ENCODE measurements around the gene ZFAND2A.
"Not testable (repeated sequence)": the region's sequence is repeated elsewhere in the genome, so short reads cannot be mapped to it uniquely, and the experiment has no call there.

The ZFAND2A gene

DNA sequence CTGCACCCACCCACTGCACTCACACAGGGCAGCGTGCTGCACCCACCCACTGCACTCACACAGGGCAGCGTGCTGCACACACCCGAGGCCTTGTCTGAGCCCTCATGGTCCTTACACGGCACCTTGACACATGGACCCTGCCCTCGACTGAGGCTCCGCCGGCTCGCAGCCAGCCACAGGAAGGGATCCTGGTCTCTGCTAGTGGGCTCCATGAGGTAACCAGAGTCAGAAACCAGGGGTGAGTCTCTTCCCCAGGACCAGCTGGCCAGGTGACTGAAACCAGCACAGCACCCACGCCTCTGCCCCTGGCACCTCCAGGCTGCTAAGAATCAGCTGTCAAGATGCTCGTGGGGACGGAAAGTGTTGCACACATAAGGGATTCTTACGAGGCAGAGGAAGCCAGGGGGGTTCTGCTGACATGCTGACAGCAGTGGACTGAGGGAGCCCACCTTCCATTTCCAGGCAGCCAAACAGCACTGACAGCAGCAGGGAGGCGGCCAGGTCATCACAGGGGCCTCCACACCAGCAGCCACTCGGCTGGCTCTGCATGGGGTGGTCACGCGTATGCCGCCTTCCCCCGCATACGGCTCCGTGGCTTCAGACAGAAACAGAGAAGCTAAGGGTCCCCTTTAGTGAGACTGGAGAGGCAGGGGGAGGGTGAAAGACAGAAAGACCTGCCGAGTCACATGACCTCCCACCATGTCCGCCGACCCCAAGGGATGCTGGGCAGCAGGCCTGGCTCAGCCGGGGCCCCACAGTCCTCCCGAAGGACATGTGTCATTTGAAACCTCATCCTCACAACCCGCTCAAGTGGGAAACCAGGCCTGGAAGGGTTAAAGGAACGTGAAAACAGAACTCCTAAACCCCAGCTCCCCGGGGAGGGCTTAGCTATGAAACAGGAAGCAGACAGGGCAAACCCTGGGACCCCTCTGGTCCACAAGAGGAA, 37.8 kb downstream of the ZFAND2A start:
- Histone ChIP-seq H3K36me3 (ENCODE audit: control insufficient read depth, insufficient read depth, low read length) (peaks cover 25% of the 10 kb centered on the region), H3K27ac (ENCODE audit: low read depth, low read length, severe bottlenecking) (no peak overlapping the region), H3K4me1 (ENCODE audit: control insufficient read depth, insufficient read depth, low read length, poor library complexity, severe bottlenecking) (peaks cover 25% of the 10 kb centered on the region), H3K9me3 (ENCODE audit: control insufficient read depth, low read length) (no peaks in the 10 kb centered on the region), H3K4me3 (ENCODE audit: extremely low read depth, insufficient read depth, low read length, poor library complexity, severe bottlenecking) (no peak overlapping the region)
- WGBS, 2 experiments (ENCODE audit: insufficient coverage in 2 of 2), result 78 to 79% methylated on average over 23 to 25 of the region's 28 CpGs

DNA sequence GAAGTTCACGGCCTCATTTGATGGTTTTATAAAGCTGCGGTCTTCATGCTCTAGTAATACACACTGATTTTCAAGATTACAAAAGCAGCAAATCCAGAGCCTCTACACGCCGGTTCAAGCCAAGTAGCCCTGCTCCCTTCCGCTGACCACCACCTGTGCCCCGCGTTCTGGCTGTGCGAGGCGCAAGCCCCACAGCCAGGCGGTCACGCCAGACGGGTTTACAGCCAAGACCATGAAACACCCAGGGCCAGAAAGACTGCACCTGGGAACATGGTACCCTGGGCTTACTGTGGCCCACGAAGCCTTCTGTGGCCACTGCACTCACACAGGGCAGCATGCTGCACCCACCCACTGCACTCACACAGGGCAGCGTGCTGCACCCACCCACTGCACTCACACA, 38.5 kb downstream of the ZFAND2A start:
- H3K27ac ChIP-seq (ENCODE audit: low read depth, low read length, severe bottlenecking), result no peak overlapping the region
- WGBS, 2 experiments (ENCODE audit: insufficient coverage in 2 of 2), result 94% methylated on average over 12 of the region's 14 CpGs
- peaks cover 25% of the 10 kb centered on the region for H3K4me1 ChIP-seq (ENCODE audit: control insufficient read depth, insufficient read depth, low read length, poor library complexity, severe bottlenecking)
- H3K36me3 ChIP-seq (ENCODE audit: control insufficient read depth, insufficient read depth, low read length), result peaks cover 18% of the 10 kb centered on the region
- no peaks in the 10 kb centered on the region for H3K9me3 ChIP-seq (ENCODE audit: control insufficient read depth, low read length)
- no peak overlapping the region for H3K4me3 ChIP-seq (ENCODE audit: extremely low read depth, insufficient read depth, low read length, poor library complexity, severe bottlenecking)

GRCh38 chr7:1120791-1121190, 39.2 kb downstream of the ZFAND2A start:
- Histone ChIP-seq H3K27ac (ENCODE audit: low read depth, low read length, severe bottlenecking) (no peak overlapping the region), H3K36me3 (ENCODE audit: control insufficient read depth, insufficient read depth, low read length) (peaks cover 12% of the 10 kb centered on the region), H3K4me3 (ENCODE audit: extremely low read depth, insufficient read depth, low read length, poor library complexity, severe bottlenecking) (no peak overlapping the region), H3K4me1 (ENCODE audit: control insufficient read depth, insufficient read depth, low read length, poor library complexity, severe bottlenecking) (peaks cover 25% of the 10 kb centered on the region), H3K9me3 (ENCODE audit: control insufficient read depth, low read length) (no peaks in the 10 kb centered on the region)
- WGBS, 2 experiments (ENCODE audit: insufficient coverage in 2 of 2), result 91 to 95% methylated on average over 22 of the region's 22 CpGs

DNA sequence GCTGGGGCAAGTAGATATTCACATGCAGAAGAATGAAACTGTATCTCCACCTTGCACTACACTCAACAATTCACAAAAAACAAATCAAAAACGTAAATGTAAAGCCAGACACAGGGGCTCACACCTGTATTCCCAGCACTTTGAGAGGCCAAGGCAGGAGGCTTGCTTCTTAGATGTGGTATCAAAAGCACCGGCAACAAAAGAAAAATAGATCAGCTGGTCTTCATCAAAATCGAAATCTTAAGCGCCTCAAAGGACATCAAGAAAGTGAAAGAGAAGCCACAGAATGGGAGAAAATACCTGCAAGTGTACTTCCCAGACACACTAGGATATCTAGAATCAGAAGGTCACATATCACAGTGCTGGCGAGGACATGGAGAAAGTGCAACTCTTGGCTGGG, 40.8 kb downstream of the ZFAND2A start:
- no peak overlapping the region for H3K4me3 ChIP-seq (ENCODE audit: extremely low read depth, insufficient read depth, low read length, poor library complexity, severe bottlenecking)
- H3K9me3 ChIP-seq (ENCODE audit: control insufficient read depth, low read length), result no peaks in the 10 kb centered on the region
- peaks cover 8% of the 10 kb centered on the region for H3K36me3 ChIP-seq (ENCODE audit: control insufficient read depth, insufficient read depth, low read length)
- WGBS, 2 experiments (ENCODE audit: insufficient coverage in 2 of 2), result 95 to 98% methylated on average over 4 to 5 of the region's 5 CpGs
- H3K27ac ChIP-seq (ENCODE audit: low read depth, low read length, severe bottlenecking), result no peak overlapping the region
- H3K4me1 ChIP-seq (ENCODE audit: control insufficient read depth, insufficient read depth, low read length, poor library complexity, severe bottlenecking), result peaks cover 18% of the 10 kb centered on the region

GRCh38 chr7:1117321-1117928, 42.6 kb downstream of the ZFAND2A start:
- Histone ChIP-seq H3K9me3 (ENCODE audit: control insufficient read depth, low read length) (no peaks in the 10 kb centered on the region), H3K4me3 (ENCODE audit: extremely low read depth, insufficient read depth, low read length, poor library complexity, severe bottlenecking) (no peak overlapping the region), H3K27ac (ENCODE audit: low read depth, low read length, severe bottlenecking) (no peak overlapping the region), H3K4me1 (ENCODE audit: control insufficient read depth, insufficient read depth, low read length, poor library complexity, severe bottlenecking) (peaks cover 3% of the 10 kb centered on the region), H3K36me3 (ENCODE audit: control insufficient read depth, insufficient read depth, low read length) (peaks cover 8% of the 10 kb centered on the region)
- 93 to 94% methylated on average over 31 to 38 of the region's 38 CpGs for WGBS, 2 experiments (ENCODE audit: insufficient coverage in 2 of 2)

DNA sequence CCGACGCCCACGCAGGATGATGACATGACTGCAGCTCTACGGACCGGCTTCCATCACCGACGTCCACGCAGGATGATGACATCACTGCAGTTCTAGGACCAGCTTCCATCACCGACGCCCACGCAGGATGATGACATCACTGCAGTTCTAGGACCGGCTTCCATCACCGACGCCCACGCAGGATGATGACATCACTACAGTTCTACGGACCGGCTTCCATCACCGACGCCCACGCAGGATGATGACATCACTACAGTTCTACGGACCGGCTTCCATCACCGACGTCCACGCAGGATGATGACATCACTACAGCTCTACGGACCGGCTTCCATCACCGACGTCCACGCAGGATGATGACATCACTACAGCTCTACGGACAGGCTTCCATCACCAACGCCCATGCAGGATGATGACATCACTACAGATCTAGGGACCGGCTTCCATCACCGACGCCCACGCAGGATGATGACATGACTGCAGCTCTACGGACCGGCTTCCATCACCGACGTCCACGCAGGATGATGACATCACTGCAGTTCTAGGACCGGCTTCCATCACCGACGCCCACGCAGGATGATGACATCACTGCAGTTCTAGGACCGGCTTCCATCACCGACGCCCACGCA, 43.5 kb downstream of the ZFAND2A start:
- H3K4me1 ChIP-seq (ENCODE audit: control insufficient read depth, insufficient read depth, low read length, poor library complexity, severe bottlenecking); H3K9me3 ChIP-seq (ENCODE audit: control insufficient read depth, low read length); H3K4me3 ChIP-seq (ENCODE audit: extremely low read depth, insufficient read depth, low read length, poor library complexity, severe bottlenecking); H3K27ac ChIP-seq (ENCODE audit: low read depth, low read length, severe bottlenecking): not testable (repeated sequence)
- peaks cover 12% of the 10 kb centered on the region for H3K36me3 ChIP-seq (ENCODE audit: control insufficient read depth, insufficient read depth, low read length)
- 97% methylated on average over 19 to 27 of the region's 49 CpGs for WGBS, 2 experiments (ENCODE audit: insufficient coverage in 2 of 2)

DNA sequence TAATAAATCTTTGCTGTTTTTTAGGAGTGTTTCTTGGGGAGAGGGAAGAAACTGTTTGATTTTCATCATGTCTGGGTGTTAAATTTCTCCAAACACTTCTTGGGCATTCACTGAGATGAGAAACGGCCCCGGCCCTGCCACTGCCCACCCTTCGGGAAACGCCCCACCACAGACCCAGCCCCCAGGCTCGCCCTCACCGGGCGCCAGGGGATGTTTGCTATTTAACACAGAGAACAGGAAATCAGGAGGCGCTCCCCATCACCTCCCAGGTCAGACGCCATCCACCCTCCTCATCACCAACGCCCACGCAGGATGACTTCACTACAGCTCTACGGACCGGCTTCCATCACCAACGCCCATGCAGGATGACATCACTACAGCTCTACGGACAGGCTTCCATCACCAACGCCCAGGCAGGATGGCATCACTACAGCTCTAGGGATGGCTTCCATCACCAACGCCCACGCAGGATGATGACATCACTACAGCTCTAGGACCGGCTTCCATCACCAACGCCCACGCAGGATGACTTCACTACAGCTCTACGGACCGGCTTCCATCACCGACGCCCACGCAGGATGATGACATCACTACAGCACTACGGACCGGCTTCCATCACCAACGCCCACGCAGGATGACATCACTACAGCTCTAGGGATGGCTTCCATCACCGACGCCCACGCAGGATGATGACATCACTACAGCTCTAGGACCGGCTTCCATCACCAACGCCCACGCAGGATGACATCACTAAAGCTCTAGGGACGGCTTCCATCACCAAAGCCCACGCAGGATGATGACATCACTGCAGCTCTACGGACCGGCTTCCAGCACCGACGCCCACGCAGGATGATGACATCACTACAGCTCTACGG, 44.6 kb downstream of the ZFAND2A start:
- H3K27ac ChIP-seq (ENCODE audit: low read depth, low read length, severe bottlenecking); H3K4me1 ChIP-seq (ENCODE audit: control insufficient read depth, insufficient read depth, low read length, poor library complexity, severe bottlenecking); H3K4me3 ChIP-seq (ENCODE audit: extremely low read depth, insufficient read depth, low read length, poor library complexity, severe bottlenecking); H3K9me3 ChIP-seq (ENCODE audit: control insufficient read depth, low read length): not testable (repeated sequence)
- WGBS, 2 experiments (ENCODE audit: insufficient coverage in 2 of 2), result 96% methylated on average over 38 to 44 of the region's 44 CpGs
- H3K36me3 ChIP-seq (ENCODE audit: control insufficient read depth, insufficient read depth, low read length), result peaks cover 12% of the 10 kb centered on the region

GRCh38 chr7:1114505-1114904, 45.5 kb downstream of the ZFAND2A start:
- no peak overlapping the region for H3K27ac ChIP-seq (ENCODE audit: low read depth, low read length, severe bottlenecking)
- peaks cover 12% of the 10 kb centered on the region for H3K36me3 ChIP-seq (ENCODE audit: control insufficient read depth, insufficient read depth, low read length)
- no peaks in the 10 kb centered on the region for H3K9me3 ChIP-seq (ENCODE audit: control insufficient read depth, low read length)
- H3K4me3 ChIP-seq (ENCODE audit: extremely low read depth, insufficient read depth, low read length, poor library complexity, severe bottlenecking), result no peak overlapping the region
- 96 to 98% methylated on average over 13 to 19 of the region's 19 CpGs for WGBS, 2 experiments (ENCODE audit: insufficient coverage in 2 of 2)
- H3K4me1 ChIP-seq (ENCODE audit: control insufficient read depth, insufficient read depth, low read length, poor library complexity, severe bottlenecking), result no peaks in the 10 kb centered on the region

DNA sequence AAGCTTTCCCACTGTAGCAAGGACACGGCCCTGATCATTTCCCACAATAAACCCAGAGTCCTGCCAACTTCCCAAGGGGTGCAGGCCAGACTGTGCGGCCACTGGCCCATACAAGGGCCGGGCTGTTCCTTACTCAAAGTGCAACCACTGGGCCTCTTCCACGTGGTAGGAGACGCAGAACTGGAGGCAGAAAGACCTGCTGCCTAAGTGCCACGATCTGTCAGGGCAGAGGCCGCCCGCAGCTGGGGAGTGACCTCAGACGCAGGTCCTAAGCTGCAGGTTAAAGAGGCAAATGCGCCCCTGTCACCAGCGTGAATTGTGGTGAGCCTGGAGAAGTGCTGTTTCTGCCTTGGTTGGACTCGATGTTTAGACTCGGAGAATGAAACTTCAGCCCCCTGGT, 45.9 kb downstream of the ZFAND2A start:
- Histone ChIP-seq H3K27ac (ENCODE audit: low read depth, low read length, severe bottlenecking) (no peak overlapping the region), H3K4me3 (ENCODE audit: extremely low read depth, insufficient read depth, low read length, poor library complexity, severe bottlenecking) (no peak overlapping the region), H3K9me3 (ENCODE audit: control insufficient read depth, low read length) (no peaks in the 10 kb centered on the region), H3K36me3 (ENCODE audit: control insufficient read depth, insufficient read depth, low read length) (peaks cover 10% of the 10 kb centered on the region), H3K4me1 (ENCODE audit: control insufficient read depth, insufficient read depth, low read length, poor library complexity, severe bottlenecking) (no peaks in the 10 kb centered on the region)
- WGBS, 2 experiments (ENCODE audit: insufficient coverage in 2 of 2), result 94 to 97% methylated on average over 12 to 13 of the region's 13 CpGs

GRCh38 chr7:1113548-1113885, 46.5 kb downstream of the ZFAND2A start:
- peaks cover 8% of the 10 kb centered on the region for H3K36me3 ChIP-seq (ENCODE audit: control insufficient read depth, insufficient read depth, low read length)
- no peaks in the 10 kb centered on the region for H3K9me3 ChIP-seq (ENCODE audit: control insufficient read depth, low read length)
- no peaks in the 10 kb centered on the region for H3K4me1 ChIP-seq (ENCODE audit: control insufficient read depth, insufficient read depth, low read length, poor library complexity, severe bottlenecking)
- WGBS, 2 experiments (ENCODE audit: insufficient coverage in 2 of 2), result 94 to 97% methylated on average over 18 of the region's 18 CpGs
- no peak overlapping the region for H3K4me3 ChIP-seq (ENCODE audit: extremely low read depth, insufficient read depth, low read length, poor library complexity, severe bottlenecking)
- H3K27ac ChIP-seq (ENCODE audit: low read depth, low read length, severe bottlenecking), result no peak overlapping the region

All from mesodermal cell (in vitro differentiated cells).